H1 (cell line): ENCODE measurements around the gene RTN4. TPM values are rescaled to one million over a fixed set of nuclear protein-coding genes. Genes with fewer than 3 reads are reported as not detected.

ENCODE experiments used
- CTCF ChIA-PET: fragments of 300-600 bp; sonication (Branson Sonifier 250); formaldehyde crosslinking; loops from one replicate; lab custom pipeline; 2021; ENCODE audit not compliant: partially characterized antibody; lab: Charles Lee
- POLR2A ChIA-PET: fragments of 300-600 bp; sonication (Branson Sonifier 250); formaldehyde crosslinking; loops from one replicate; lab custom pipeline; 2021; ENCODE audit warnings: inconsistent platforms; ENCODE audit not compliant: partially characterized antibody; lab: Charles Lee
- DNase-seq, 2 experiments: peaks; one replicate each; pipeline versions ENCODE4 v3.0.0 to v3.0.0-alpha.2; 2010 to 2022; ENCODE audit warnings: low spot score in 2 of 2, low read depth in 1 of 2, mixed read lengths in 1 of 2
- FAIRE-seq: peaks from 2 replicates; lab custom pipeline; 2011; peaks lifted over from hg19 to GRCh38; lab: Jason Lieb, UNC
- H2AFZ ChIP-seq: 2 replicates; pipeline ENCODE4 v1.8.1; 2012; ENCODE audit warnings: low read length, inconsistent platforms
- H2AK5ac ChIP-seq: 2 replicates; pipeline ENCODE4 v1.6.1; 2013; ENCODE audit warnings: low read depth, low read length
- H2BK120ac ChIP-seq: replicated peaks from 2 replicates; pipeline ENCODE3; 2013; ENCODE audit warnings: low read depth, low read length, inconsistent platforms
- H2BK12ac ChIP-seq: 2 replicates; pipeline ENCODE4 v1.6.1; 2013; ENCODE audit warnings: low read depth, low read length
- H2BK15ac ChIP-seq: 2 replicates; pipeline ENCODE4 v1.6.1; 2013; ENCODE audit warnings: low read length
- H2BK20ac ChIP-seq: 2 replicates; pipeline ENCODE4 v1.6.1; 2013; ENCODE audit warnings: low read length
- H2BK5ac ChIP-seq: 2 replicates; pipeline ENCODE4 v1.6.1; 2013; ENCODE audit warnings: low read depth, low read length
- H3K14ac ChIP-seq: 2 replicates; pipeline ENCODE4 v1.6.1; 2013; ENCODE audit warnings: inconsistent platforms; ENCODE audit not compliant: insufficient read length
- H3K18ac ChIP-seq: 2 replicates; pipeline ENCODE4 v1.6.1; 2013; ENCODE audit warnings: low read length; ENCODE audit errors: extremely low read depth
- H3K23ac ChIP-seq: 2 replicates; pipeline ENCODE4 v1.6.1; 2013; ENCODE audit warnings: inconsistent platforms; ENCODE audit not compliant: insufficient read length
- H3K23me2 ChIP-seq: 2 replicates; pipeline ENCODE4 v1.6.1; 2013; ENCODE audit warnings: low read depth, low read length
- H3K27ac ChIP-seq: 2 replicates; pipeline ENCODE4 v1.6.1; 2011; ENCODE audit warnings: low read depth, low read length, inconsistent platforms
- H3K27me3 ChIP-seq, 4 experiments: replicated peaks in 1 of 4; 1 replicate in 1 of 4; 2 replicates in 3 of 4; pipeline versions ENCODE4 v1.6.1 to v1.8.1; 2011 to 2013; ENCODE audit warnings: low read length in 3 of 4, mild to moderate bottlenecking in 3 of 4, inconsistent platforms in 2 of 4, mixed read lengths in 2 of 4, moderate library complexity in 1 of 4; ENCODE audit not compliant: control insufficient read depth in 3 of 4, insufficient read depth in 3 of 4; ENCODE audit errors: extremely low read depth in 1 of 4
- H3K36me3 ChIP-seq, 4 experiments: 2 replicates each; pipeline versions ENCODE4 v1.6.1 to v1.8.1; 2011 to 2013; ENCODE audit warnings: mild to moderate bottlenecking in 4 of 4, low read length in 3 of 4, moderate library complexity in 2 of 4, control low read depth in 1 of 4, inconsistent platforms in 1 of 4; ENCODE audit not compliant: insufficient read depth in 4 of 4, control insufficient read depth in 2 of 4
- H3K4ac ChIP-seq: replicated peaks from 2 replicates; pipeline ENCODE3; 2013; ENCODE audit warnings: low read length, low read depth, mixed read lengths, inconsistent platforms; ENCODE audit not compliant: insufficient read length
- H3K4me1 ChIP-seq, 4 experiments: replicated peaks in 1 of 4; 1 replicate in 1 of 4; 2 replicates in 3 of 4; pipeline versions ENCODE4 v1.6.1 to v1.8.1; 2011 to 2013; ENCODE audit warnings: low read length in 3 of 4, inconsistent platforms in 2 of 4, mixed read lengths in 1 of 4; ENCODE audit not compliant: insufficient read depth in 4 of 4, control insufficient read depth in 3 of 4
- H3K4me2 ChIP-seq, 2 experiments: 2 replicates each; pipeline versions ENCODE4 v1.6.1 to v1.8.1; 2011 to 2013; ENCODE audit warnings: low read depth in 2 of 2, low read length in 2 of 2, control low read depth in 1 of 2, inconsistent platforms in 1 of 2, mild to moderate bottlenecking in 1 of 2; ENCODE audit not compliant: insufficient read depth in 1 of 2
- H3K4me3 ChIP-seq, 4 experiments: fragments of 200-600, 300-600 bp in 1 of 4; sonication (generic), shearing (Covaris generic), sonication (Bioruptor Twin) in 1 of 4; 2 replicates each; pipeline versions ENCODE4 v1.5.1 to v1.8.1; 2011 to 2016; ENCODE audit warnings: low read length in 4 of 4, low read depth in 3 of 4, control low read depth in 2 of 4, inconsistent platforms in 2 of 4, mild to moderate bottlenecking in 2 of 4, mixed read lengths in 1 of 4, moderate library complexity in 1 of 4; ENCODE audit not compliant: insufficient read depth in 2 of 4; ENCODE audit errors: extremely low read depth in 1 of 4
- H3K56ac ChIP-seq: replicated peaks from 2 replicates; pipeline ENCODE3; 2013; ENCODE audit warnings: low read depth, mild to moderate bottlenecking, mixed read lengths, low read length, inconsistent platforms; ENCODE audit not compliant: insufficient read length
- H3K79me1 ChIP-seq: 2 replicates; pipeline ENCODE4 v1.6.1; 2013; ENCODE audit warnings: low read depth, low read length, control low read depth
- H3K79me2 ChIP-seq, 2 experiments: 2 replicates each; pipeline versions ENCODE4 v1.6.1 to v1.8.1; 2012 to 2013; ENCODE audit warnings: low read length in 2 of 2, mild to moderate bottlenecking in 2 of 2, inconsistent platforms in 1 of 2; ENCODE audit not compliant: insufficient read depth in 2 of 2, control insufficient read depth in 1 of 2
- H3K9ac ChIP-seq, 4 experiments: replicated peaks in 1 of 4; 1 replicate in 1 of 4; 2 replicates in 3 of 4; pipeline versions ENCODE4 v1.6.1 to v1.8.1; 2011 to 2013; ENCODE audit warnings: low read depth in 3 of 4, low read length in 3 of 4, control low read depth in 2 of 4, mild to moderate bottlenecking in 2 of 4, moderate library complexity in 2 of 4, inconsistent platforms in 1 of 4; ENCODE audit errors: extremely low read depth in 1 of 4
- H3K9me3 ChIP-seq, 2 experiments: 2 replicates each; pipeline versions ENCODE4 v1.6.1 to v1.8.1; 2012 to 2013; ENCODE audit warnings: mild to moderate bottlenecking in 2 of 2, moderate library complexity in 2 of 2, control low read depth in 1 of 2, inconsistent platforms in 1 of 2, low read depth in 1 of 2, low read length in 1 of 2, mixed read lengths in 1 of 2; ENCODE audit not compliant: insufficient read depth in 2 of 2
- H4K20me1 ChIP-seq, 2 experiments: replicated peaks in 1 of 2; 2 replicates each; pipeline versions ENCODE3 to v1.8.1; 2011 to 2013; ENCODE audit warnings: inconsistent platforms in 2 of 2, low read length in 2 of 2, mild to moderate bottlenecking in 1 of 2; ENCODE audit not compliant: insufficient read depth in 2 of 2, control insufficient read depth in 1 of 2
- H4K5ac ChIP-seq: 2 replicates; pipeline ENCODE4 v1.6.1; 2013; ENCODE audit warnings: low read length, low read depth, mixed read lengths, inconsistent platforms; ENCODE audit not compliant: insufficient read length
- H4K8ac ChIP-seq: 2 replicates; pipeline ENCODE4 v1.8.0; 2013; ENCODE audit warnings: mild to moderate bottlenecking, moderate library complexity, low read length, inconsistent platforms; ENCODE audit not compliant: insufficient read depth; ENCODE audit errors: extremely low read depth
- H4K91ac ChIP-seq: replicated peaks from 2 replicates; pipeline ENCODE3; 2013; ENCODE audit warnings: low read length, mixed read lengths, inconsistent platforms; ENCODE audit not compliant: insufficient read length
- BCL11A ChIP-seq, 2 experiments: IDR thresholded peaks; one replicate each; pipeline ENCODE4 v1.6.1; 2011; ENCODE audit warnings: low read depth in 2 of 2, low read length in 2 of 2, mild to moderate bottlenecking in 2 of 2
- CHD1 ChIP-seq: IDR thresholded peaks from 2 replicates; pipeline ENCODE4 v1.6.1; 2012; ENCODE audit warnings: low read depth, low read length, improper control_type of control experiment
- CREB1 ChIP-seq: IDR thresholded peaks from 2 replicates; pipeline ENCODE4 v1.6.1; 2012; ENCODE audit warnings: inconsistent platforms
- EP300 ChIP-seq, 2 experiments: IDR thresholded peaks; 1 replicate in 1 of 2; 2 replicates in 1 of 2; pipeline ENCODE4 v1.6.1; 2011 to 2012; ENCODE audit warnings: low read depth in 2 of 2, low read length in 2 of 2, mild to moderate bottlenecking in 2 of 2, borderline replicate concordance in 1 of 2, inconsistent platforms in 1 of 2, moderate library complexity in 1 of 2
- GABPA ChIP-seq: IDR thresholded peaks from 2 replicates; pipeline ENCODE4 v1.6.1; 2011; ENCODE audit warnings: mild to moderate bottlenecking, low read length, moderate library complexity, borderline replicate concordance; ENCODE audit not compliant: insufficient read depth
- KDM5A ChIP-seq: fragments of 200-600 bp; IDR thresholded peaks from 2 replicates; pipeline ENCODE4 v1.7.1; 2012; ENCODE audit warnings: mild to moderate bottlenecking, low read length, inconsistent platforms, mixed read lengths
- SIN3A ChIP-seq, 2 experiments: IDR thresholded peaks in 1 of 2; conservative IDR thresholded peaks in 1 of 2; 2 replicates each; pipeline ENCODE4 v1.6.1; 2011 to 2012; ENCODE audit warnings: low read length in 2 of 2, improper control_type of control experiment in 1 of 2, low read depth in 1 of 2, mild to moderate bottlenecking in 1 of 2
- SIX5 ChIP-seq: IDR thresholded peaks from 2 replicates; pipeline ENCODE4 v1.6.1; 2011; ENCODE audit warnings: mild to moderate bottlenecking, low read depth, low read length
- TAF7 ChIP-seq: optimal IDR thresholded peaks from 2 replicates; pipeline ENCODE3; 2011; ENCODE audit warnings: low read depth, mild to moderate bottlenecking, inconsistent platforms, low read length, moderate library complexity, borderline replicate concordance
- YY1 ChIP-seq: IDR thresholded peaks from 2 replicates; pipeline ENCODE4 v1.6.1; 2011; ENCODE audit warnings: low read depth, mild to moderate bottlenecking, low read length
- WGBS, 2 experiments: shearing (Covaris generic) in 1 of 2; methylation state at CpG; one replicate each; pipeline versions ENCODE4 v1.1.6 to v1.1.7; 2013 to 2015; ENCODE audit warnings: low lambda C conversion rate in 2 of 2, mixed read lengths in 2 of 2, inconsistent platforms in 1 of 2, low coverage in 1 of 2, missing lambda C conversion rate in 1 of 2; ENCODE audit not compliant: insufficient replicate concordance in 2 of 2, insufficient coverage in 1 of 2, insufficient read length in 1 of 2; ENCODE audit errors: extremely low coverage in 1 of 2, missing lambda C conversion rate in 1 of 2; 5-methylcytosine and 5-hydroxymethylcytosine counted together
- polyA plus RNA-seq, 7 experiments: library from polyadenylated mRNA; depleted of rRNA in 3 of 7; stranded (reverse) in 5 of 7; unstranded in 2 of 7; fragments of >200 nt in 5 of 7; fragments of 200-250 nt in 2 of 7; gene quantifications; 1 replicate in 5 of 7; 2 replicates in 1 of 7; 4 replicates in 1 of 7; pipeline versions ENCODE4 v1.2.1 to v1.2.3, GENCODE V29; 2011 to 2013; ENCODE audit warnings: missing spikeins in 2 of 7, mixed read lengths in 2 of 7
- total RNA-seq: library from RNA; stranded (reverse); fragmentation: NEBNext Ultra II Directional; extraction: Animal tissue kit (Norgen Biotek cat#: 25700); gene quantifications from 2 replicates; pipeline ENCODE4 v1.2.1, GENCODE V29; 2021

RTN4 gene
- total and polyA plus RNA-seq, 2 of the 8 experiments (the other 6 are each of a cell fraction or from before 2014, with no cell fraction given): 179 to 242 TPM

DNA sequence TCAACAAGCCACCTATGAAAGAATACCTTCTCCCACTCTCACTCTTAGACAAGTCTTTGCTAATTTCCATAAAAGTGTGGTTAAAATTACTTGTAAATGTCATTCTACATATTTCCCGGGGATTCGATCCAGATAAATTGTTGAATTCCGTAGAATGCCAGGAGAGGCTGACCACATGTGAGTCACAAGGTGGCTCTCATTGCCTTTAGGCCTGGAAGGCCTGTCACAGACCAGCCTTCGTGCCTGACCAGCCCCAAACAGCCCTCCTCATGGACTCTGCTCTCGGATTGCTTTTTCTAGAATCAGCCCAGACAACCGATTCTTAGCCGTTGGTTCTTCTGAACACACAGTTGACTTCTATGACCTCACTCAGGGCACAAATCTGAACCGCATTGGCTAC is 86.0 kb downstream of the RTN4 start:
- Histone ChIP-seq H3K4ac (no peak overlapping the region), H2AK5ac (no peak overlapping the region), H2BK15ac (no peak overlapping the region), H4K20me1 (no peaks in the 10 kb centered on the region), H3K4me1 (peaks cover 0 to 3% (median 1%) of the 10 kb centered on the region in 4 experiments; a peak in 2 of 7 replicates), H4K5ac (no peak overlapping the region), H3K56ac (no peak overlapping the region), H4K8ac (no peak overlapping the region), H3K79me2 (no peaks in the 10 kb centered on the region), H3K27ac (no peak overlapping the region), H3K27me3 (no peaks in the 10 kb centered on the region), H4K91ac (no peak overlapping the region), H3K23me2 (no peaks in the 10 kb centered on the region), H2BK120ac (no peak overlapping the region), H3K4me3 (no peak overlapping the region), H3K79me1 (no peaks in the 10 kb centered on the region; the same call in 1 of the 2 replicates), H2BK20ac (no peak overlapping the region), H3K9ac (no peak overlapping the region), H2BK5ac (no peak overlapping the region), H3K36me3 (no peaks in the 10 kb centered on the region), H3K4me2 (no peak overlapping the region), H3K23ac (no peak overlapping the region), H2AFZ (no peak overlapping the region), H2BK12ac (no peak overlapping the region), H3K18ac (no peak overlapping the region), H3K14ac (no peak overlapping the region), H3K9me3 (no peaks in the 10 kb centered on the region)
- TF ChIP-seq YY1 (no peak), TAF7 (no peak), CREB1 (no peak), EP300 (IDR thresholded peaks at IDR 0.05; ENCODE audit: borderline replicate concordance in 1 of 2, low read depth in 2 of 2, low read length in 2 of 2) (no peak), SIN3A (conservative IDR thresholded peaks at IDR 0.05 in 1 of 2, IDR thresholded peaks at IDR 0.05 in 1 of 2; ENCODE audit: low read depth in 1 of 2, low read length in 2 of 2) (no peak), GABPA (no peak), BCL11A (IDR thresholded peaks at IDR 0.05; ENCODE audit: low read depth in 2 of 2, low read length in 2 of 2) (no peak), CHD1 (no peak), KDM5A (no peak), SIX5 (no peak)
- FAIRE-seq (no peak), DNase-seq (no peak)
- CTCF ChIA-PET: interaction anchor here (1.0 kb wide), 1 partner anchor 8 kb away, joined by 4 read pairs; no protein-coding TSS in a partner anchor
- POLR2A ChIA-PET: no interaction called here
- WGBS, 2 experiments: 89% methylated on average over 8 of the region's 8 CpGs; no CpG with 5 or more reads in 1 of the 2 experiments
